ENCODE data around the gene RRP1.

GRCh38 chr21:43825242-43825935 is 36.0 kb downstream of the RRP1 start:
- no peak for TF ChIP-seq ZNF367 (CRISPR knock-in tag; IDR thresholded peaks at IDR 0.05; ENCODE audit: borderline replicate concordance)
- no peak for TF ChIP-seq GABPA (IDR thresholded peaks at IDR 0.05; ENCODE audit: low read depth, low read length)
- TF ChIP-seq GABPA (CRISPR knock-in tag; IDR thresholded peaks at IDR 0.05; ENCODE audit: low read depth) = no peak
- TF ChIP-seq RELA (CRISPR knock-in tag; IDR thresholded peaks at IDR 0.05) = no peak
- TF ChIP-seq ZFP37 (CRISPR knock-in tag; IDR thresholded peaks at IDR 0.05; ENCODE audit: borderline replicate concordance) = no peak
